Testis (tissue), 3 donors: ENCODE data around the gene TULP1. TPM values are rescaled to one million over a fixed set of nuclear protein-coding genes. Genes with fewer than 3 reads are reported as not detected.

Experiments
- DNase-seq: peaks from one replicate; pipeline ENCODE4 v3.0.0-alpha.2; 2019
- H3K27ac ChIP-seq, 2 donors: fragments of 200-600 bp; sonication (generic); one replicate each; pipeline ENCODE4 v1.5.1; 2019
- H3K27me3 ChIP-seq: fragments of 200-600 bp; sonication (generic); one replicate; pipeline ENCODE4 v1.5.1; 2019
- H3K36me3 ChIP-seq: fragments of 200-600 bp; sonication (generic); one replicate; pipeline ENCODE4 v1.5.1; 2017; ENCODE audit warnings: low read depth; ENCODE audit errors: missing control alignments
- H3K4me1 ChIP-seq: fragments of 200-600 bp; sonication (generic); one replicate; pipeline ENCODE4 v1.5.1; 2019
- H3K4me3 ChIP-seq, 2 donors: fragments of 200-600 bp; sonication (generic); one replicate each; pipeline ENCODE4 v1.5.1; 2017 to 2019
- H3K9me3 ChIP-seq: fragments of 200-600 bp; sonication (generic); one replicate; pipeline ENCODE4 v1.5.1; 2017
- POLR2A ChIP-seq: fragments of 450-650 bp; IDR thresholded peaks from one replicate; pipeline ENCODE4 v1.6.1; 2017; ENCODE audit warnings: antibody characterized with exemption, mild to moderate bottlenecking, moderate library complexity
- WGBS, 2 donors: methylation state at CpG; one replicate each; pipeline ENCODE4 v1.1.5; 2018; 5-methylcytosine and 5-hydroxymethylcytosine counted together
- intact Hi-C: fragments of 100-400 bp; cut with DNase I; formaldehyde crosslinking; loops from one replicate; pipeline ENCODE4 v1.15.1; 2023; ENCODE audit warnings: low total_unique reads
- polyA plus RNA-seq: library from polyadenylated mRNA; stranded (reverse); fragments of 350-450 nt; fragmentation: Illumina TruSeq; extraction: RNeasy Lipid Tissue Mini Kit (QIAGEN cat#74804); gene quantifications from one replicate; pipeline ENCODE4 v1.2.3, GENCODE V29; 2014; ENCODE audit warnings: low read depth, low replicate concordance; ENCODE audit not compliant: insufficient read depth
- total RNA-seq, 2 donors: library from RNA; depleted of rRNA; stranded (reverse); fragments of >200 nt; gene quantifications; one replicate each; pipeline ENCODE4 v1.2.3, GENCODE V29; 2016
- TF ChIP-seq, protein P1 (sequence below), 3 experiments: fragments of 450-650 bp in 2 of 3; fragments of 200-600 bp in 1 of 3; sonication (generic) in 1 of 3; IDR thresholded peaks; one replicate each; pipeline ENCODE4 v1.5.1; 2016 to 2019; ENCODE audit warnings: antibody characterized with exemption in 3 of 3, mild to moderate bottlenecking in 2 of 3, moderate library complexity in 1 of 3

TULP1 gene
- total and polyA plus RNA-seq, 3 donors from 2014 or later, result 0.53 to 2.4 (median 0.87) TPM

DNA sequence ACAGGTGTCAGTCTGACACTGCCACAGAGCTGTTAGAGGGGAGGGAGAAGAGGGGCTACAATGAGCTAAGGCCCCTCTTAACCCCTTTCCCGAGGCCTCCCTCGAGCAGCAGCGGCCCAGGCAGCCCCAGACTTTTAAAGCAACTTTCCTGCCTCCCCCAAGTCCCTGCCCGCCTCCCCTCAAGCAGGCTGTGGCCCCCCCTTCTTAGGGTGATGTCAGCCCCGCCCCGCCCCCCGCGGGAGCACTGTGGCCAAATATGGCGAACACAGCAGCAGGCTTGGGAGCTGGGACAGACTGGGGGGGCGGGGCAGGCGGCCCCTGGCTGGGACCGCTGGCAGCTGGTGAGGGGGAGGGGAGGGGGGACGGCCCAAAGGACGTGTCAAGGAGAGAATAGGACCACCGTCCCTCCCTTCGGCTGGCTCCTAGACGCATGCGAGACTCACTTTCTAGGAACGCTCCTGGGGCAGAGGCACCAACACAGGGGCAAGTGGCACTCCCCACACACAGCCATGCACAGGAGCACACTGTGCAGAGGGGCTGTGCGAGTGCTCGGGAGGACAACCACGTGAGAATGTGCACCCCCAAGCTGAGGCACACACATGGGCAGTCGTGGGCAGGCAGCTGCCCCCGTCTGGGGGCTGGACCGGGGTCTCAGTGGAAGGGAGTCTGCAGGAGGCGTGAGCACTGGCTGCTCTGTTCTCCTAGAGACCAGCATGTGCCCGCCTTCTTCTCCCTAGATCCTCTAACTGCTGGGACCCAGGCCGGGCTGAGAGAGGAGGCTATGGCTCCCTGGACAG lies 22.5 kb downstream of the TULP1 start:
- intact Hi-C loops, result no loop called here
- peak; percentile 80 for DNase-seq
- H3K4me3 ChIP-seq, result no peak overlapping the region
- peaks cover 73% of the 10 kb centered on the region for H3K4me1 ChIP-seq
- H3K27me3 ChIP-seq, result no peaks in the 10 kb centered on the region
- 35 to 36% methylated on average over 12 to 23 of the region's 28 CpGs for WGBS, 2 donors
- TF ChIP-seq POLR2A, result no peak
- TF ChIP-seq, protein P1, sequence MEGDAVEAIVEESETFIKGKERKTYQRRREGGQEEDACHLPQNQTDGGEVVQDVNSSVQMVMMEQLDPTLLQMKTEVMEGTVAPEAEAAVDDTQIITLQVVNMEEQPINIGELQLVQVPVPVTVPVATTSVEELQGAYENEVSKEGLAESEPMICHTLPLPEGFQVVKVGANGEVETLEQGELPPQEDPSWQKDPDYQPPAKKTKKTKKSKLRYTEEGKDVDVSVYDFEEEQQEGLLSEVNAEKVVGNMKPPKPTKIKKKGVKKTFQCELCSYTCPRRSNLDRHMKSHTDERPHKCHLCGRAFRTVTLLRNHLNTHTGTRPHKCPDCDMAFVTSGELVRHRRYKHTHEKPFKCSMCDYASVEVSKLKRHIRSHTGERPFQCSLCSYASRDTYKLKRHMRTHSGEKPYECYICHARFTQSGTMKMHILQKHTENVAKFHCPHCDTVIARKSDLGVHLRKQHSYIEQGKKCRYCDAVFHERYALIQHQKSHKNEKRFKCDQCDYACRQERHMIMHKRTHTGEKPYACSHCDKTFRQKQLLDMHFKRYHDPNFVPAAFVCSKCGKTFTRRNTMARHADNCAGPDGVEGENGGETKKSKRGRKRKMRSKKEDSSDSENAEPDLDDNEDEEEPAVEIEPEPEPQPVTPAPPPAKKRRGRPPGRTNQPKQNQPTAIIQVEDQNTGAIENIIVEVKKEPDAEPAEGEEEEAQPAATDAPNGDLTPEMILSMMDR (IDR thresholded peaks at IDR 0.05), result no peak
- no peaks in the 10 kb centered on the region for H3K36me3 ChIP-seq
- H3K9me3 ChIP-seq, result no peaks in the 10 kb centered on the region
- peak overlapping the region; percentile 84 to 93 for H3K27ac ChIP-seq

DNA sequence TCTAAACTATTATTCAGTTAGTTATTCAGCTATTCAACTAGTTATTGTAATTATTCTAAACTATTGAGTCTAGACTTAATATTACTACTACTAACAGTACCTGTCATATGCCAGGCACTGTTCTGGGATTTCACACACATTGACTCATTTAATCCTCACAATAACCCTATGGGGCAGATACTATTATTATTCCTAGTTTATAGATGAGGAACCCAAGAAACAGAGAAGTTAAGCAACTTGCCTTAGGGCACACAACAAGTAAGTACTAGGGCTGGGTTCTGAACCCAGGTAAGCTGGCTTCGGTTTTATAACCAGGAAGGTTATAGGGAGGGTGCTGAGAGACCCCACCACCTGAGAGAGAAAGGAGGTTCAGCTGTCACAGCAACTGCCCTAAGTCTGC lies 23.6 kb downstream of the TULP1 start:
- intact Hi-C loops, result no loop called here
- 88 to 93% methylated on average over 1 of the region's 1 CpG for WGBS, 2 donors
- TF ChIP-seq, protein P1 (IDR thresholded peaks at IDR 0.05), result no peak
- TF ChIP-seq POLR2A, result no peak
- Histone ChIP-seq H3K27me3 (no peaks in the 10 kb centered on the region), H3K9me3 (no peaks in the 10 kb centered on the region), H3K36me3 (no peaks in the 10 kb centered on the region), H3K4me3 (no peak overlapping the region), H3K27ac (peak overlapping the region; percentile 84 to 93), H3K4me1 (peaks cover 68% of the 10 kb centered on the region)
- no peak for DNase-seq

GRCh38 chr6:35488517-35488862 lies 24.2 kb downstream of the TULP1 start:
- H3K9me3 ChIP-seq, result no peaks in the 10 kb centered on the region
- no peaks in the 10 kb centered on the region for H3K27me3 ChIP-seq
- peak overlapping the region; percentile 33 to 93 for H3K27ac ChIP-seq
- no peak for TF ChIP-seq POLR2A
- TF ChIP-seq, protein P1 (IDR thresholded peaks at IDR 0.05), result no peak
- intact Hi-C loops, result no loop called here
- peaks cover 63% of the 10 kb centered on the region for H3K4me1 ChIP-seq
- 76% methylated on average over 9 of the region's 9 CpGs for WGBS, 2 donors
- H3K36me3 ChIP-seq, result no peaks in the 10 kb centered on the region
- H3K4me3 ChIP-seq, result no peak overlapping the region
- DNase-seq, result no peak

GRCh38 chr6:35487658-35488516 lies 24.8 kb downstream of the TULP1 start:
- peaks cover 63% of the 10 kb centered on the region for H3K4me1 ChIP-seq
- H3K36me3 ChIP-seq, result no peaks in the 10 kb centered on the region
- no peaks in the 10 kb centered on the region for H3K27me3 ChIP-seq
- WGBS, 2 donors, result 35 to 67% methylated on average over 8 to 9 of the region's 9 CpGs
- intact Hi-C loops, result no loop called here
- H3K4me3 ChIP-seq, result no peak overlapping the region
- no peak for DNase-seq
- TF ChIP-seq, protein P1 (IDR thresholded peaks at IDR 0.05), result no peak
- no peak for TF ChIP-seq POLR2A
- H3K9me3 ChIP-seq, result no peaks in the 10 kb centered on the region
- H3K27ac ChIP-seq, result peak overlapping the region; percentile 90 to 93
